Raji (cell line): Measurements from ENCODE around the gene KIRREL3.

Source experiments
- POLR2A ChIP-seq: IDR thresholded peaks from 2 replicates; pipeline ENCODE4 v1.6.1; 2011; ENCODE audit warnings: low read depth, low read length, control low read depth; ENCODE audit not compliant: insufficient read depth

Gene KIRREL3

DNA sequence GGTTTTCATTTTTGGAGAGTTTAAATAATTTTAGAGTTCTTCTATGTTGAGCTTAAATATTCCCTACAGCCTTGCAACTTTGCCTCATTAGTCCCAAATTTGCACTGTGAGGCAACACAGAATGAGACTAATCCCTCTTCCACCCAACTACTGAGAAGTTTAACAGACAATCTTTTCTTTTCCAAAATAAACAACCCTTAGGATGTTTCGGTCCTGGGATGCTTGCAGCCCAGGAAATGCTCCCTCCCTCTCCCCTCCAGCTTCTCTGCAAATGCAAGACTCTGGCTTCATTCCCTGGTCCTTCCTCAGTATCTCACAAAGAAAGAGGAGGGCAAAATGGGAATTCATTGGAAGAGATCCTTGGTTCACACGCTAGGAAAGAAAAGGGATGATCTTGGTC lies 422.5 kb downstream of the KIRREL3 start:
- TF ChIP-seq POLR2A = no peak

DNA sequence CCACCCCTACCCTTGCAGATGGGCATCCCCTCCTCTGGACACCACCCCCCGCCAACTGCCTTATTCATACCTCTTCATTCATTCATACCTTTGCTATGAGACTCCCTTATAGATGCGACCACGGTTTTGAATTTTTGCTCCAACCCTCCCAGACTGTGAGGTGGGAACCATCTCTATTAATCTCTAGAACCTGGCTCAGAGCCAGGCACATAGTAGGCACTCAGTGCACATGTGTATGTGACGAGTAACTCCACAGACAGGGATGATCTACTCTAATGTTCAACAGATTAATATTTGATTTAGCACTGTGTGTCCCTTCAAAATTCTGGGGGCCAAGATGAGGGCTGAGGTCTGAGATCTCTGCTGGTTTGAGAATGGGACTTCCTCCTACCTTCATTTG lies 424.7 kb downstream of the KIRREL3 start:
- no peak for TF ChIP-seq POLR2A

DNA sequence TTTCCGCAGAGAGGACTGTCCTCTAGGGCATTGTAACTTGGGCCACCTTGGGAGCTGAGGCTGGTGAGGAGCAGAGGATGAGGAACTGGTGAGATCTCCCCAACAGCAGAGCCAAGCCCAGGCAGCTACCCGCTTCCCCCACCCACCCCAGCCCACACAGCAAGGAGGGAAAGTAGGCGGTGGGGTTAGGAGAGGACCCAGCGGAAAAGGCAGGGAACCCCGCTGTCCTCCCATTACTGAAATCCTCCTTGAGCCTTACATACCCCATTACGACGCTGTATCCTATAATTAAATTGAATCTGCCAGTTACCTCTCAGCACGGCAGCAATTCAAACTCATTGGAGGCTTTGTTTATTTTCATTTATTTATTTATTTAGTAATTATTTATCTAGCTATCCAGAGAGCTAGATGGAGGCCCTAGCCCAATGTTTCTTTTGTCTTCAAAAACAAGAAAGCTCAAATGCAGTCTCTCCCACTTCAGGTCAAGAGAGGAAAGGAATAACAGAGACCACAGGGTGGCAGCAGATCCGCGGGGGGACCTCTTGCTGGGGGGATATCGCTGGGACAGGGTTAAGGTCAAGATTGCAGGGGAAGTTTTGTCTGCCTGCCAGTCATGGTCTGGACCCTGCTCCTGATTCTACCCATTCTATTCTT lies 427.1 kb downstream of the KIRREL3 start:
- TF ChIP-seq POLR2A = no peak

DNA sequence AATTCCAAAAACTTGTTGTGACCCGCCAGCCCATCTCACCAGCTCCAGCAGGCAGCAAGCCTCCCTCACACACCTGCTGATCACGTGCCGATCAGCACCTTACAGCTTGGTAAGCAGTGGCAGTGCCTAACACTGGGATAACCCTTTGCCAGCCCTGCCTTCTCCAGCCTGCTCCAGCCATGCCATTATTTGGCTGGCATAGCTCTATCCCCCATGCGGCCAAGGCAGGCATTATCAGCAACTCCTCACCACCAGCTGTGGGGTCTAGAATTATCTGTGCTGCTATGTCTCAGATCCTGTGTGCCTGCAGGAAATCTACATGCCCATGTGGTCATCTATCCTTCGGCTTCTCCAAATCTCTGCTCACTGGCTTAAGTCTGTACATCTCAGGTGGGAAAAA lies 430.1 kb downstream of the KIRREL3 start:
- no peak for TF ChIP-seq POLR2A

DNA sequence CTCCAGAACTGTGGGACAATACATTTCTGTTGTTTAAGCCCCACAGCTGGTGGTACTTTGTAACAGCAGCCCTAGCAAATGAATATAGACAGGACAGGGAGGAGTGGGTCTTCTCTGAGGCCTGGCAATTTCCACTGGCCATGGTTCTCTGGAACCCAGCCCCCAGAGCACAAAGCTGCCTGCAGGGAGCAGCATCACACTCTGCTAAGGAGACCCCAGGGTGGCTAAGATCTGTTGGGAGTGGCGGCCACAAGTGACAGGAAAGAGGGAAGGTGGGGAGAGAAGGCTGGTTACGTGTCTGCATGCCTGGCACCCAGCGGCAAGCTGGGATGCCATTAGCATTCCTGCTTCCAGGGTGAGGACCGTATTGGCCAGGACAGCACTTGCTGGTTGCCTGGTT lies 433.2 kb downstream of the KIRREL3 start:
- TF ChIP-seq POLR2A = no peak

DNA sequence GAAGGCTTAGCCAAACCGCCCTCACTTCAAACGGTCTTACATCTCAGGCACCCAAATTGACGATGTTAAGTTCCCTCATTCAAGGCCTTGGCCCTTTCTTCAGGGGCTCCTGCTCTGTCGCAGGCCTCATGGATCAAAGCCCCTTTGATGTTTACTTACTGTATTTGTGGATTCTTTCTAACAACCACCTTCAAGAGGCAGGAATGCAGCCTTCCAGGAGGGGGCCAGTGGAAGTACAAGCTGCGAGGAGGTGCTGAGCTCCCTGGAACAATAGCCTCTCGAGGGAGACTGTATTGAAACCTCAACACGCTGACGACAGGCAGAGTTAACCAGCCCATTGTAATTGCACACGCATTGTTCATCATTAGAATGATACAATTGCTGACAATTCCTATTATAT lies 436.0 kb downstream of the KIRREL3 start:
- no peak for TF ChIP-seq POLR2A

DNA sequence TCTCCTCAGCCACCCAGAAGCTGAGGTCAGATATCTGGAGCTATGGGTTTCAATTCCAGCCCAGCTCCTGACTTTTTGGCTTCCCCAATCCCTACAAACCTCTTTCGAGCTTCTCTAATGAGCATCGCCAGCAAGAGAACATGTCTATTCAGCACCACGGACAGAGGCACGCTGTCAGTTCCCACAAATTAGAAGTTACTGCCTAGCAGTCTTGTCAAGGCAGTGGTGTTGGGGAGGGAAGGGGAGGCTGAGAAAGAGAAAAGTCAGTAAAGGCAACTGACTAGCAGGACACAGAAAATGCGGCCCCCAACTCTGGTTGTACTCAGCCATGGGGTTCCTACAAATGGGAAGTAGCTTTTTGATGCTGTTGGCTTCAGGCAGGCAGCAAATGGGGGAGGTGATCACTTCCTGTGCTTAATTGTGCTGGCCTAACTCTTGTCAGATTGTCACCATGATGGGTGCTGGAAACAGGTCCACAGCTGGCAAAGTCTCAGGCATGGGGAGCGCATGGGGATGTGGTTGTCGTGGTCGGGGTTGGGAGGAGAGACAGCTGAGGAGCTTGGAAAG lies 439.2 kb downstream of the KIRREL3 start:
- TF ChIP-seq POLR2A = no peak

DNA sequence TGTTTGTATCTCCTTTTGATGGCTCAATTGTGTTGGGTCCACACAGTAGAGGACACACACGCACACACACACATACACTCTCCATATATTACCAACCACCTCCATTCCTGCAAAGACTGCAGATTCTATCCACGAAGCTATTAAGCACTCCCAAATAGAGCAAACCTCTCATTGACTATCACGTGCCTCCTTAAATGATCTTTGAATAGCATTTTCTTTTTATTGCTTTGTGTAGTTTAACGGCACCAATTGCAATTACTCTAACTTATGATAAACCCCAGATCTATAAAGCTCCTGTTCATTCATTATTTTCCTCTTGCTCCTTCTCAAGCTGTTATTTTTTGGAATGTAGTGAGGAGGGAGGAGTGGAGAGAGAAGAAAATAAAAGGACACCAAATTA lies 440.3 kb downstream of the KIRREL3 start:
- TF ChIP-seq POLR2A = no peak

DNA sequence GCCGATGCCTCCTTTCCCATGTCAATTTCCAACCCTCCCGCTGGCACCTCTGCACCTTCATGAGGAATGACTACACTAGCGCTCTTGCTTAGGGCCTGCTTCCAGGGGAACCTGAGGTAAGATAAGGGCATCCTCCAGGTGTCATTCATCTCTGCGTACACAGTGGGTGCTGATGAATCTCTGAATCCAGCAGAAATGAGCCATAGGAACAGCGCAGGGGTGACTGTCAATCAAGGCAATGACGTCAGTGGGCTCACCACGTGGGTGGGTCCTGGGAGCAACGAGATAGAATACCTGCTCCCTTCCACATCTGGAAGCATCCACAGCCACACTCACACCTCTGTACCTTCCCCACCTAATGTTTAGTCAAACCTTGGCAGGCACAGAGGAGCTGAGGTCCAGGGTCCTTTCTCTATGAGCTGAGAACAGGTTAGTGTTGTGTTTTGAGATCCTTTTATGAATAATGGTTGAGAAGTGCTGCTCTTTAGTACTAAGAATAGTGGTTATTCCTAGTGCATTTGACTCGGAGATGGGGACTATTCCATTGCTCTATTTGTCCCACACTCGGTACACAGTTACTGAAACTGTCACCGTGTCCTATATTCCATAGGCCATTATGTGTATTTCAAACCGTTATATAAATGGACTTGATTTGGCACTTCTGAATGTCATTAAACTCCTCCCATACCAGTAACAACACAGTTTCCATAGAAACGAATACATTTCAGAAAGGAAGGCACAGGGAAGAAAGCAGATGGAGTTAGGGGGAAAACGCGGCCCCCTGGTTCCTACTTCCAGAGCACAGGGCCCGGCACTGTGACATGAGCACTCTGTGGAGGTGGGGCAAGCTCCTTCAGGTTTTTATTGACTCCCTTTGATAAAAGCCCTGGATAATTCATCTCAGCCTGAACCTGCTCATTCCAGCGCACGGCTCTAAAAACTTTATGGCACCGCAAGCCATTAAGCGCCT lies 451.7 kb downstream of the KIRREL3 start:
- TF ChIP-seq POLR2A = no peak

DNA sequence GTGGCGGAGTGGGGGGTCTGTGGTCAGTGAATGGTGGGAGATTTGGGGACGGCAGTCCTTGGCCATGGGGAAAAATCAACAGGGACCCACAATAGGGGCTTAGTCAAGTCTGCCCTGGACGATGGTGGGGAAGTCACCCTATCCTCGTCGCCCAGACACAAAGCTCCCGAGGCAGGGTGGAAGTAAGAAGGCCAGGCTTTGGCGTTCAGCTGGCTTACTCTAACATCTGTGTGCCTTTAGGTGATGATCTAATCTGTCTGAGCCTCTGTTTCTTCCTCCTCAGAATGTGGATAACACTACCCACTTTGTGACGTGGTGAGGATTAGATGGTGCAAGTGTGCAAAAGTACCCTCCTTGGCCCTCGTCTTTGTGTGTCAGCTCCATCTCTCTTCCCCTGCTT lies 452.9 kb downstream of the KIRREL3 start:
- TF ChIP-seq POLR2A = no peak

DNA sequence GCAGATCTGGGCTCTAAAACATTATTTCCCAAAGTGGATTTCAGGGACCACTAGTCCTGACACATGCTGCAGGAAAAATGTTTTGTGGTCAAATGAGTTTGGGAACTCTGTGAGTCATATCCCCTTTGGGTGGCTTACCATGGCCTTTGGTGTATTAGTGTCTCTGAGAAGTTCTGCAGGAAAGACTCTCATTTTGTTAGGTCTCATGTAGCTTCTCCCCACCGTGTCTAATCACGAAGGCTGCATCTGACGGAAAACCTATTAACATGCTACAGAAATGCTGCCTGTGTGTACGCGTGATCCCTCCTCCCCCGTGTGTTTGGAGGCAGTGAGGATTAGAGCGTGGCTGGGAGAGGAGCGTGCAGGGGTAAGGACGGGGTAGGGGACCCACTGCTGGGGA lies 453.4 kb downstream of the KIRREL3 start:
- no peak for TF ChIP-seq POLR2A

DNA sequence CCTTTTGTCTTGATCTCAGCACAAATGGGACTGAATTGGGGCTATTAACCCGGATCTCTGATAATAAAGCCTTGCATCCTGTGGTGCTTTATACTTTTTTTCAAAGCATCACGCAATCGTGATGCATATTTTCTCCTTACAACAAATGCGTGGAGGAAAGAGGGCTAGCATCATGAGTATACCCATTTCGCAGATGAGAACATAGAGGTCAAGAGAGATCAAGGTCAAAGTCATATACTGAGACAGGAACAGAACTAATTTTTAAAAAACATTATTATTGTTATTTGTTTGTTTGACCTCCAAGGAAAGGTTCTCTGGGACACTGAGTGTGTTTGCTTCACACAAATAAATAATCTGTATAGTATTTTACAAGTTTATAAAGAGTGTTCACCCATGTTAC lies 453.9 kb downstream of the KIRREL3 start:
- TF ChIP-seq POLR2A = no peak

DNA sequence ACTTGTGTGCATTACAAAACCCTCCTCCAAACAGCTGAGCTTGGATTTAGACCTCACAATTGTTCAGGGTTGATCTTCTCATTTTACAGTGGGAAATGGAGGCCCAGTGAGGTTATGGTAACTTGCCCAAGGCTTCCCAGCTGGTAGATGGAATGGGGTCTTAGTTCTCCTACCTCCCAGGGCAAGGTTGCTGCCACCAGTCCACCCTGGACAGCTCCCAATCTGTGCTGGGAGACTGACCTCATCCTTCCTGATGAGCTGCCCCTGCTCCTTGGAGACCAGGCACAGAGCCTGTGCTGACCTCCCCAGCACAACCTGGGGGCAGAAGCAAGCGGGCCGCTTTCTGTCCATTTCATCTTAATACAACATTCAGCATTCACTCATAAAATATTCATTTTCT lies 454.4 kb downstream of the KIRREL3 start:
- TF ChIP-seq POLR2A = no peak

DNA sequence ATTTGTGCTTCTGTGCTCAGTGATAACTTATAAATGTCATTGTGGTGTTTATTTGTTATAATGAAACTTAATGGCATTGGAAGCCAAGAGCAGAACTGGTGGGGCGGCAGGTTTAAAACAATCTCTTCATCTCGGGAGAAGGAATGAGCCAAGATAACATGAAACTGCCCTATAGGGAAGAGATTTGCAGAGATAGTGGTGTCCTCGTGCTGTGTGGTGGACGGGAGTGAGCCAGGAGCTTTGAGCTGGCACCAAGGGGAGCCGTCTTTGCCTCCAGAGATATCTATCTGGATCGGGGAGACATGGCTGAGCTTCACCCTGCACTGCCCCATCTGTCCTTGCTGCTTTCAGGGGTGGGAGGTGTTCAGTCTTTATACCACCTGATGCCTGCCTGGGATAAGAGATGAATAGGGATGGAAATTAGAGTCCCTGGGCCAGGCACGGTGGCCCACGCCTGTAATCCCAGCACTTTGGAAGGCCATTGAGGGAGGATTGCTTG lies 455.5 kb downstream of the KIRREL3 start:
- no peak for TF ChIP-seq POLR2A

DNA sequence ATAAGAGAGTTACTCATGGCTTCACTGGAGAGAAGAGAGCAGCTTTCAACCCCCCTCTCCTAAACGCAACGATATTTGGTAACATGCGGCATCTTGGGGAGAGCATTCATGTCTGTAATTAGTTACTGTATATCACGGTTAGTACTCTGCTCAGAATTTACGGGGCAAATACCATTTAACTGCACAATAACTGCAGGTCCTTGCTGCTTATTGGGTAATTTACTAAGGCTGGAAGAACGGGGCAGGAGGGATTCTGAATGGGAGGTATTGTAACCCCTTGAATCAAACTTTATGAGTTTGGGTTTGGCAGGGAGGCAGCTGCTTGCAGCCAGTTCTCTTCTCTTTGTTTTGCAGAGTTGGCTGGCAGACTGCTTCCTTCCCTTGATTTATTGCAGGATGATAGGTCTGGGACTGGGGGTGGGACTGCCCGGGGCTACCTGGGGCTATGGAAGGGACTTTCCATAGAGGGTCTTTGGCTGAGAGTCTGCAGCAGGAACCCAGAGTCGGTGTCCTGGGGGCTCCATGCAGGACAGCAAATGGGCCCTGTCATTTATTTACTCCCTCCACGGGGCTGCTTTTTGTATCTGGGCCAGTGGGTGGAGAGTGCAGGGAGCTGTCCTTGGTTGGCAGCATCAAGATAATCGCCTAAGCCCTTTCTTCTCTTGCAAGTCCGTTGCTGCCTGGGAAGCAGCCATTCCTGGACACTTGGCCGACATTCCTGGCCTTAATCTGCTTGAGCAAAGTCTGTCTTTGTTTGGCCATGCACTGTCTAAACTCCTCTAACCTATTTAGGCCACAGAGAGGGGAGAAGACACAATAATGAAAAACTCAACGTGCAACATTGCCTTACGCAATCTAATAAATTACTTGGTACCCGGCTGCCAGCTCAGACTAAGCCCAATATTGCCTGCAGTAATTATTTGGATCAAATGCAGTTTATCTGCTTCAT lies 456.2 kb downstream of the KIRREL3 start:
- no peak for TF ChIP-seq POLR2A

DNA sequence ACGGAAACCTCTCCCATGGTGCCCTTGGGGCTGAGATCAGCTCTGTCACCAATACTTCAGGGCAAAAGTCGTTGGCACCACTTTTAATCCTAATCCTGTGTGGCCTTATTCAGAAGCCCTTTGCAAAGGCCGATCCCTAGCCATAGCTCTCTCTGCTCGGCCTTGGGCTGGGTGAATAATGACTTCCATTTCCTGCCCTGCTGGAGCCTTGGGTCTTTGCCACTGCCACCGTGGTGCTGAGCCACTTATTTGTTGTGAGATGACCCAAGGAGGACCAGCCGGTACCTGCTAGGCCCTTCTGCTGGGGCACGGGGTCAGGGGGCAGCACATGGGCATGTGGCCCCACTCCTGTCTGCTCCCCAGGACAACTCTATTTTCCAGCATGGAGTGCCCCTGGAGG lies 456.9 kb downstream of the KIRREL3 start:
- no peak for TF ChIP-seq POLR2A
